SK-N-SH (cell line): ENCODE measurements around the gene ART5. TPM values are rescaled to one million over a fixed set of nuclear protein-coding genes. Genes with fewer than 3 reads are reported as not detected.

ENCODE experiments used
- CTCF ChIA-PET: fragments of 300-600, 350-600 bp; formaldehyde crosslinking; extraction: SDS; loops from one replicate; lab custom pipeline; 2021; lab: Yijun Ruan, JAX
- POLR2A ChIA-PET: fragments of 350-600 bp; sonication (Branson Sonifier 250); formaldehyde crosslinking; extraction: SDS; loops from one replicate; lab custom pipeline; 2020; ENCODE audit warnings: antibody characterized with exemption, inconsistent platforms; lab: Yijun Ruan, JAX
- DNase-seq: peaks from one replicate; pipeline ENCODE4 v3.0.0; 2012
- H2AFZ ChIP-seq: fragments of 200-600 bp; sonication (generic); 2 replicates; pipeline ENCODE4 v1.8.1; 2016; ENCODE audit warnings: antibody characterized with exemption, mild to moderate bottlenecking, low read depth
- H3F3A ChIP-seq: fragments of 200-600 bp; sonication (generic); replicated peaks from 2 replicates; pipeline ENCODE3; 2016; ENCODE audit warnings: antibody characterized with exemption, mild to moderate bottlenecking; ENCODE audit not compliant: insufficient read depth
- H3K27ac ChIP-seq, 2 experiments: fragments of 200-500 bp in 1 of 2; fragments of 200-600 bp in 1 of 2; sonication (Bioruptor generic) in 1 of 2; sonication (generic), shearing (Covaris generic) in 1 of 2; 2 replicates each; pipeline versions ENCODE4 v1.5.1 to v1.6.1; 2014 to 2016; ENCODE audit warnings: low read depth in 2 of 2, inconsistent platforms in 1 of 2, low read length in 1 of 2, mild to moderate bottlenecking in 1 of 2, mixed read lengths in 1 of 2
- H3K27me3 ChIP-seq: fragments of 200-600 bp; sonication (generic), shearing (Covaris generic); 2 replicates; pipeline ENCODE4 v1.6.1; 2016; ENCODE audit warnings: mixed run types; ENCODE audit not compliant: insufficient read depth
- H3K36me3 ChIP-seq, 2 experiments: fragments of 200-500 bp in 1 of 2; fragments of 200-600 bp in 1 of 2; sonication (Bioruptor generic) in 1 of 2; sonication (generic) in 1 of 2; replicated peaks in 1 of 2; 2 replicates each; pipeline versions ENCODE3 to v1.5.1; 2014 to 2016; ENCODE audit warnings: low read length in 1 of 2, mild to moderate bottlenecking in 1 of 2; ENCODE audit not compliant: insufficient read depth in 2 of 2, control insufficient read depth in 1 of 2
- H3K4me1 ChIP-seq, 2 experiments: fragments of 200-500 bp in 1 of 2; fragments of 200-600 bp in 1 of 2; sonication (Bioruptor generic) in 1 of 2; sonication (generic), shearing (Covaris generic) in 1 of 2; 2 replicates each; pipeline versions ENCODE4 v1.5.1 to v1.6.1; 2014 to 2016; ENCODE audit warnings: low read depth in 1 of 2, low read length in 1 of 2, mixed run types in 1 of 2; ENCODE audit not compliant: insufficient read depth in 2 of 2, control insufficient read depth in 1 of 2
- H3K4me2 ChIP-seq: fragments of 200-600 bp; sonication (generic), shearing (Covaris generic); 2 replicates; pipeline ENCODE4 v1.6.1; 2017; ENCODE audit warnings: mixed run types
- H3K4me3 ChIP-seq, 2 experiments: fragments of 200-500 bp in 1 of 2; fragments of 200-600 bp in 1 of 2; sonication (Bioruptor generic) in 1 of 2; sonication (generic), shearing (Covaris generic) in 1 of 2; 2 replicates each; pipeline versions ENCODE4 v1.5.1 to v1.8.1; 2014 to 2016; ENCODE audit warnings: low read depth in 2 of 2, inconsistent platforms in 1 of 2, low read length in 1 of 2, mild to moderate bottlenecking in 1 of 2, mixed read lengths in 1 of 2, moderate library complexity in 1 of 2
- H3K79me2 ChIP-seq: fragments of 200-600 bp; sonication (generic); 2 replicates; pipeline ENCODE4 v1.8.1; 2017; ENCODE audit warnings: mild to moderate bottlenecking; ENCODE audit not compliant: insufficient read depth
- H3K9ac ChIP-seq: fragments of 200-600 bp; sonication (generic); 2 replicates; pipeline ENCODE4 v1.6.1; 2017; ENCODE audit warnings: mixed run types
- H3K9me2 ChIP-seq: fragments of 200-600 bp; sonication (generic); 2 replicates; pipeline ENCODE4 v1.6.1; 2017; ENCODE audit warnings: mixed run types
- H3K9me3 ChIP-seq: fragments of 200-600 bp; sonication (generic); 2 replicates; pipeline ENCODE4 v1.6.1; 2017; ENCODE audit warnings: mixed run types, mild to moderate bottlenecking, moderate library complexity
- H4K20me1 ChIP-seq: fragments of 200-600 bp; sonication (generic); 2 replicates; pipeline ENCODE4 v1.6.1; 2017; ENCODE audit warnings: mild to moderate bottlenecking, mixed run types; ENCODE audit not compliant: insufficient read depth
- CHD2 ChIP-seq: fragments of 150-350 bp; IDR thresholded peaks from 2 replicates; pipeline ENCODE4 v1.6.1; 2018; ENCODE audit warnings: low read length; ENCODE audit not compliant: partially characterized antibody
- CTCF ChIP-seq: fragments of 200-600 bp; sonication (generic); IDR thresholded peaks from 2 replicates; pipeline ENCODE4 v1.6.1; 2017; ENCODE audit warnings: antibody characterized with exemption, mild to moderate bottlenecking, moderate library complexity
- EP300 ChIP-seq, 2 experiments: IDR thresholded peaks; 2 replicates each; pipeline versions ENCODE4 v1.4.0 to v1.6.1; 2012; ENCODE audit warnings: borderline replicate concordance in 1 of 2, low read depth in 1 of 2, low read length in 1 of 2
- FOXJ3 ChIP-seq: sonication (generic); formaldehyde crosslinking; IDR thresholded peaks from 2 replicates; pipeline ENCODE4 v1.5.1; 2020; ENCODE audit warnings: mild to moderate bottlenecking, missing genetic modification reagents
- FOXM1 ChIP-seq: IDR thresholded peaks from 2 replicates; pipeline ENCODE4 v1.4.0; 2012; ENCODE audit warnings: low read depth, mild to moderate bottlenecking
- GABPA ChIP-seq: IDR thresholded peaks from 2 replicates; pipeline ENCODE4 v1.4.0; 2012; ENCODE audit warnings: low read depth, mild to moderate bottlenecking
- JUND ChIP-seq: IDR thresholded peaks from 2 replicates; pipeline ENCODE4 v1.4.0; 2012
- MAX ChIP-seq: IDR thresholded peaks from 2 replicates; pipeline ENCODE4 v1.4.0; 2012; ENCODE audit warnings: low read depth
- MEF2A ChIP-seq: IDR thresholded peaks from 2 replicates; pipeline ENCODE4 v1.4.0; 2012; ENCODE audit warnings: low read depth, borderline replicate concordance
- MXI1 ChIP-seq: IDR thresholded peaks from 2 replicates; pipeline ENCODE4 v1.6.1; 2012; ENCODE audit warnings: mild to moderate bottlenecking, low read depth, low read length, improper control_type of control experiment
- NFIC ChIP-seq: IDR thresholded peaks from 2 replicates; pipeline ENCODE4 v1.4.0; 2012; ENCODE audit warnings: borderline replicate concordance
- NRF1 ChIP-seq: IDR thresholded peaks from 2 replicates; pipeline ENCODE4 v1.6.1; 2012; ENCODE audit warnings: low read depth, mild to moderate bottlenecking, low read length
- POLR2AphosphoS5 ChIP-seq: IDR thresholded peaks from 2 replicates; pipeline ENCODE4 v1.6.1; 2012; ENCODE audit warnings: low read depth, low read length
- RAD21 ChIP-seq: IDR thresholded peaks from 2 replicates; pipeline ENCODE4 v1.6.1; 2012; ENCODE audit warnings: mild to moderate bottlenecking, low read length
- REST ChIP-seq: IDR thresholded peaks from 2 replicates; pipeline ENCODE4 v1.6.1; 2012; ENCODE audit warnings: mild to moderate bottlenecking, low read depth, low read length, moderate library complexity
- RFX5 ChIP-seq: IDR thresholded peaks from 2 replicates; pipeline ENCODE4 v1.6.1; 2012; ENCODE audit warnings: mild to moderate bottlenecking, improper control_type of control experiment, low read length
- RXRA ChIP-seq: IDR thresholded peaks from 2 replicates; pipeline ENCODE4 v1.4.0; 2012; ENCODE audit warnings: low read depth, mild to moderate bottlenecking, borderline replicate concordance
- SIN3A ChIP-seq: IDR thresholded peaks from 2 replicates; pipeline ENCODE4 v1.6.1; 2012; ENCODE audit warnings: low read depth, mild to moderate bottlenecking, low read length, moderate library complexity, borderline replicate concordance
- TAF1 ChIP-seq: IDR thresholded peaks from 2 replicates; pipeline ENCODE4 v1.6.1; 2012; ENCODE audit warnings: low read depth, mild to moderate bottlenecking, low read length, moderate library complexity, borderline replicate concordance
- TCF12 ChIP-seq: IDR thresholded peaks from 2 replicates; pipeline ENCODE4 v1.4.0; 2012
- TEAD4 ChIP-seq: IDR thresholded peaks from 2 replicates; pipeline ENCODE4 v1.4.0; 2012; ENCODE audit warnings: mild to moderate bottlenecking, borderline replicate concordance; ENCODE audit not compliant: insufficient read depth
- USF1 ChIP-seq: IDR thresholded peaks from 2 replicates; pipeline ENCODE4 v1.4.0; 2012; ENCODE audit warnings: low read depth, borderline replicate concordance
- WGBS: methylation state at CpG from one replicate; pipeline ENCODE4 v1.1.6; 2017; ENCODE audit warnings: low lambda C conversion rate; 5-methylcytosine and 5-hydroxymethylcytosine counted together
- polyA plus RNA-seq, 3 experiments: library from polyadenylated mRNA; depleted of rRNA; stranded (reverse); fragments of >200 nt; gene quantifications; 2 replicates each; pipeline ENCODE4 v1.2.3, GENCODE V29; 2012

Gene ART5
- polyA plus RNA-seq, 1 of the 3 experiments (the other 2 are of a cell fraction) = 0.59 TPM

GRCh38 chr11:3623767-3624458, 17.9 kb downstream of the ART5 start:
- no peak for TF ChIP-seq NFIC
- TF ChIP-seq CTCF = no peak
- TF ChIP-seq MAX = no peak
- TF ChIP-seq TAF1 = no peak
- TF ChIP-seq JUND = no peak
- no peak for TF ChIP-seq TEAD4
- no peak for TF ChIP-seq TCF12
- TF ChIP-seq MEF2A = no peak
- no peak for TF ChIP-seq USF1
- TF ChIP-seq RAD21 = no peak
- TF ChIP-seq SIN3A = no peak
- TF ChIP-seq MXI1 = no peak
- TF ChIP-seq FOXJ3 (CRISPR knock-in tag) = no peak
- no peak for TF ChIP-seq CHD2
- H3F3A ChIP-seq = no peaks in the 10 kb centered on the region
- H2AFZ ChIP-seq = no peak overlapping the region
- WGBS = 45% methylated on average over 8 of the region's 8 CpGs
- no peaks in the 10 kb centered on the region for H3K9me2 ChIP-seq
- H3K36me3 ChIP-seq = no peaks in the 10 kb centered on the region
- no peaks in the 10 kb centered on the region for H4K20me1 ChIP-seq
- H3K79me2 ChIP-seq = no peaks in the 10 kb centered on the region
- no peaks in the 10 kb centered on the region; the same call in 1 of the 2 replicates for H3K27me3 ChIP-seq
- H3K4me3 ChIP-seq = no peak overlapping the region
- no peak overlapping the region for H3K4me2 ChIP-seq
- DNase-seq = no peak
- H3K27ac ChIP-seq = no peak overlapping the region
- H3K9me3 ChIP-seq = no peaks in the 10 kb centered on the region
- no peaks in the 10 kb centered on the region for H3K4me1 ChIP-seq
- POLR2A ChIA-PET = no interaction called here
- CTCF ChIA-PET = interaction anchor here (1.5 kb wide), 1 partner anchor 13 kb away, joined by 4 read pairs; no protein-coding TSS in a partner anchor
- H3K9ac ChIP-seq = no peak overlapping the region

GRCh38 chr11:3623121-3623520, 18.7 kb downstream of the ART5 start:
- Histone ChIP-seq H3K79me2 (no peaks in the 10 kb centered on the region), H3K36me3 (no peaks in the 10 kb centered on the region), H4K20me1 (no peaks in the 10 kb centered on the region), H3K9me3 (no peaks in the 10 kb centered on the region), H3F3A (no peaks in the 10 kb centered on the region), H3K27ac (no peak overlapping the region), H3K4me2 (no peak overlapping the region), H3K4me3 (no peak overlapping the region), H3K4me1 (no peaks in the 10 kb centered on the region), H3K27me3 (no peaks in the 10 kb centered on the region; the same call in 1 of the 2 replicates), H3K9ac (no peak overlapping the region), H3K9me2 (no peaks in the 10 kb centered on the region), H2AFZ (no peak overlapping the region)
- no peak for DNase-seq
- POLR2A ChIA-PET = no interaction called here
- 77% methylated on average over 5 of the region's 5 CpGs for WGBS
- CTCF ChIA-PET = no interaction called here
- TF ChIP-seq TAF1 (no peak), NRF1 (no peak), GABPA (no peak), TCF12 (no peak), JUND (no peak), EP300 (IDR thresholded peaks at IDR 0.05; ENCODE audit: borderline replicate concordance in 1 of 2, low read depth in 1 of 2, low read length in 1 of 2) (no peak), RXRA (no peak), POLR2AphosphoS5 (no peak), MXI1 (no peak), MAX (no peak), CHD2 (no peak), RFX5 (no peak), FOXM1 (no peak), REST (no peak)
